ENCODE results near the gene PIK3CA. TPM values are rescaled to one million over a fixed set of nuclear protein-coding genes. Genes with fewer than 3 reads are reported as not detected.
A peak's percentile ranks its signal among the peaks of the same experiment; 100 is the strongest.

The PIK3CA gene
- total RNA-seq (10 to 100 TPM; 17.5 to 35.3 (median 24.4) TPM), polyA plus RNA-seq (1 to 10 TPM; 4.0 to 4.1 TPM)
- long read RNA-seq, donor 1, full-length matches to known transcripts = 10 of 18 reads
- long read RNA-seq, donor 1, partial matches to known transcripts = 4 of 18 reads
- long read RNA-seq, donor 1, other reads (novel, unspliced or antisense) = 4 of 18 reads
- long read RNA-seq, donor 2, full-length matches to known transcripts = 13 of 16 reads
- long read RNA-seq, donor 2, partial matches to known transcripts = 3 of 16 reads
- long read RNA-seq, donor 2, other reads (novel, unspliced or antisense) = 0 of 16 reads
- long read RNA-seq, donor 3, full-length matches to known transcripts = 2 of 12 reads
- long read RNA-seq, donor 3, partial matches to known transcripts = 3 of 12 reads
- long read RNA-seq, donor 3, other reads (novel, unspliced or antisense) = 7 of 12 reads

DNA sequence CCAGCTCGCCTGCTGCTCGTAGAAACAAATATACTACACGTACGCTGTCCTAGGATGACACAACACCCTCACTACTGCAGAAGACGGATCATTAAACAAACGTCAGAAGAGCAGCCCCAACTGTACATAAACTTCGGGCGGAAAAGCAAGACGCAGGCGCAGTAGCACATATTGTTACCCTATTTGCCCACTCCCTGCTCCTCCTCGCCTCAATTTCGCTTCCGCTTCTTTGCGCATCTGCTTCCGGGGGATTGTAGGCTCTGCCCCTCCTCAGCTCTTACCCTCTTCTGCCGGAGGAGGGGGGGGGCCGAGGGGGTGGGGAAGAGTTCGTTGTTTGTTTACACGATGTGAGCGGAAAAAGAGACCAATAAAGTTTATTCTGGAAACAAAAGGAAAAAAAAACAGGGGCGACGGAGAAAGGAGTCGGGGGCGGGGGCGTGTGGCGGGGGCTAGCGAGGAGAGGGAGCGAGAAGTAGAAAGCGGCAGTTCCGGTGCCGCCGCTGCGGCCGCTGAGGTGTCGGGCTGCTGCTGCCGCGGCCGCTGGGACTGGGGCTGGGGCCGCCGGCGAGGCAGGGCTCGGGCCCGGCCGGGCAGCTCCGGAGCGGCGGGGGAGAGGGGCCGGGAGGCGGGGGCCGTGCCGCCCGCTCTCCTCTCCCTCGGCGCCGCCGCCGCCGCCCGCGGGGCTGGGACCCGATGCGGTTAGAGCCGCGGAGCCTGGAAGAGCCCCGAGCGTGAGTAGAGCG is at the start of gene PIK3CA:
Gene PIK3CA, plus strand, starts transcription at position 485 of the 743 bp plus-strand sequence. CDS start 50,469 bp downstream, outside the sequence.
- no peaks in the 10 kb centered on the region for H3K9me3 ChIP-seq
- H3K27me3 ChIP-seq = no peaks in the 10 kb centered on the region
- H3K27ac ChIP-seq = peak within 1 kb of the TSS; percentile 94 to 99 (median 98)
- H3K36me3 ChIP-seq = no peaks in the 10 kb centered on the region
- peaks cover 2 to 40% (median 34%) of the 10 kb centered on the region in 9 donors for H3K4me1 ChIP-seq
- intact Hi-C loops (cut with DNase I) = loop anchor here (1.0 to 10.0 kb wide), 18 partner anchors 34 to 409 kb away; partner anchors contain the start of genes ZNF639 (in 3 of the 10) and ZMAT3 (in 1 of the 10)
- H3K4me3 ChIP-seq = peak within 1 kb of the TSS; percentile 75 to 97 (median 88)
- DNase-seq (peak; percentile 87 to 97), ATAC-seq (peak; percentile 96 to 99 (median 98))
- 0 to 1% methylated on average over 40 to 67 of the region's 67 CpGs for WGBS, 2 donors
- no peak for TF ChIP-seq CTCF (IDR thresholded peaks at IDR 0.05)

GRCh38 chr3:179098388-179099077 is 49.6 kb upstream of the PIK3CA start:
- TF ChIP-seq CTCF (IDR thresholded peaks at IDR 0.05) = peak in 2 of 9 donors; percentile 15 to 24
- ATAC-seq = no peak
- peak overlapping the region in 2 of 10 donors; percentile 14 to 25 for H3K4me3 ChIP-seq
- intact Hi-C loops (cut with DNase I) = no loop called here
- no peak overlapping the region for H3K27ac ChIP-seq
- peaks cover 0 to 7% (median 0%) of the 10 kb centered on the region in 7 donors for H3K27me3 ChIP-seq
- 72 to 79% methylated on average over 7 of the region's 7 CpGs for WGBS, 2 donors
- DNase-seq = no peak
- H3K4me1 ChIP-seq = no peaks in the 10 kb centered on the region
- no peaks in the 10 kb centered on the region for H3K36me3 ChIP-seq
- H3K9me3 ChIP-seq = no peaks in the 10 kb centered on the region

DNA sequence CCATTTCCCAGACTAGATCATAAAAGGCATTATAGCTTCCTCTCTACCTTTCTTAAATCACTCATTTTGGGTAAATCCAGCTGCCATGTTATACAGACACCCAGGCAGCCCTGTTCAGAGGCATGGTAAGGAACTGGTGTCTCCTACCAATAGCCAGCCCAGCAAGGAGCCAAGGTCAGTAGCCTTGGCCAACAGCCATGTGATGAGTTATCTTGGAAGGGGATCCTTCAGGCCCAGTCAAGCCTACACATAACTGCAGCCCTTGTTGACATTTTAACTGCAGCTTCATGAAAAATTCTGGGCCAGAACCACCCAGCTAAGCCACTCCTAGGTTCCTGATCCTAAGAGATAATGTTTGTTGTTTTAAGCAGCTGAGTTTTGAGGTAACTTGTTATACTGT is 47.5 kb upstream of the PIK3CA start:
- Histone ChIP-seq H3K4me1 (no peaks in the 10 kb centered on the region), H3K4me3 (no peak overlapping the region), H3K27me3 (peaks cover 0 to 7% (median 0%) of the 10 kb centered on the region in 7 donors), H3K27ac (no peak overlapping the region), H3K9me3 (no peaks in the 10 kb centered on the region), H3K36me3 (no peaks in the 10 kb centered on the region)
- intact Hi-C loops (cut with DNase I) = loop anchor here in 2 of 10 donors (10.0 kb wide), 1 partner anchor 214 kb away; no protein-coding TSS in a partner anchor
- DNase-seq (no peak), ATAC-seq (no peak)
- TF ChIP-seq CTCF (IDR thresholded peaks at IDR 0.05) = no peak

- DNase-seq = no peak
- Histone ChIP-seq H3K4me1 (no peaks in the 10 kb centered on the region), H3K27me3 (no peaks in the 10 kb centered on the region), H3K27ac (no peak overlapping the region), H3K4me3 (no peak overlapping the region), H3K9me3 (peaks cover 0 to 7% (median 0%) of the 10 kb centered on the region in 11 donors), H3K36me3 (no peaks in the 10 kb centered on the region)
- no peak for ATAC-seq
- TF ChIP-seq CTCF (IDR thresholded peaks at IDR 0.05) = no peak
- WGBS, 2 donors = 22 to 23% methylated on average over 1 of the region's 1 CpG
- intact Hi-C loops (cut with DNase I) = loop anchor here (1.0 to 10.0 kb wide), 6 partner anchors 89 to 211 kb away; no protein-coding TSS in a partner anchor
Measured at GRCh38 chr3:179105881-179106280, 42.3 kb upstream of the PIK3CA start.
